Chondrocyte (in vitro differentiated cells): ENCODE measurements around the gene CCT6A. TPM values are rescaled to one million over a fixed set of nuclear protein-coding genes. Genes with fewer than 3 reads are reported as not detected.
"Not testable (repeated sequence)": the region's sequence is repeated elsewhere in the genome, so short reads cannot be mapped to it uniquely, and the experiment has no call there.

ENCODE experiments used
- DNase-seq: peaks from one replicate; pipeline ENCODE4 v3.0.0; 2021; ENCODE audit warnings: mixed read lengths, low spot score
- H3K27ac Mint-ChIP-seq: one replicate; pipeline ENCODE4 v1.8.0; 2021; ENCODE audit warnings: mild to moderate bottlenecking, moderate library complexity, mixed read lengths; ENCODE audit not compliant: unreplicated experiment
- H3K27me3 Mint-ChIP-seq: 2 replicates; pipeline ENCODE4 v1.8.0; 2021; ENCODE audit warnings: low read depth, mixed read lengths
- H3K36me3 Mint-ChIP-seq: 2 replicates; pipeline ENCODE4 v1.8.0; 2021; ENCODE audit warnings: low read depth, mixed read lengths
- H3K4me1 Mint-ChIP-seq: 2 replicates; pipeline ENCODE4 v1.8.0; 2021; ENCODE audit warnings: low read depth, mild to moderate bottlenecking, mixed read lengths
- H3K4me3 Mint-ChIP-seq: one replicate; pipeline ENCODE4 v1.8.0; 2021; ENCODE audit warnings: mild to moderate bottlenecking, moderate library complexity, mixed read lengths; ENCODE audit not compliant: unreplicated experiment
- H3K9me3 Mint-ChIP-seq: 2 replicates; pipeline ENCODE4 v1.8.0; 2021; ENCODE audit warnings: low read depth, mixed read lengths
- total RNA-seq: library from RNA; stranded (reverse); gene quantifications from 3 replicates; pipeline ENCODE4 v1.2.1, GENCODE V29; 2021
- TF ChIP-seq, protein P1 (sequence below): fragments of 200-600 bp; sonication (generic); IDR thresholded peaks from 2 replicates; pipeline ENCODE4 v1.5.0; 2021; ENCODE audit warnings: antibody characterized with exemption, mild to moderate bottlenecking, moderate library complexity

Gene CCT6A
- total RNA-seq, 1 donor from 2014 or later = 101 TPM

DNA sequence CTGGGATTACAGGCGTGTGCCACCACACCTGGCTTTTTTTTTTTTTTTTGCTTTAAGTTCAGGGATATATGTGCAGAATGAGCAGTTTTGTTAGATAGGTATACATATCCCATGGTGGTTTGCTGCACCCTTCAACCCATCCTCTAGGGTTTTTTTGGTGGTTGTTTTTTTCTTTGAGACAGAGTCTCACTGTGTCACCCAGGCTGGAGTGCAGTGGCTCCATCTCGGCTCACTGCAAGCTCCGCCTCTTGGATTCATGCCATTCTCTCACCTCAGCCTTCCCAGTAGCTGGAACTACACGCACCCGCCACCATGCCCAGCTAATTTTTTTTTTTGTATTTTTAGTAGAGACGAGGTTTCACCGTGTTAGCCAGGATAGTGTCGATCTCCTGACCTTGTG is 2.8 kb upstream of the CCT6A start:
- TF ChIP-seq, protein P1, sequence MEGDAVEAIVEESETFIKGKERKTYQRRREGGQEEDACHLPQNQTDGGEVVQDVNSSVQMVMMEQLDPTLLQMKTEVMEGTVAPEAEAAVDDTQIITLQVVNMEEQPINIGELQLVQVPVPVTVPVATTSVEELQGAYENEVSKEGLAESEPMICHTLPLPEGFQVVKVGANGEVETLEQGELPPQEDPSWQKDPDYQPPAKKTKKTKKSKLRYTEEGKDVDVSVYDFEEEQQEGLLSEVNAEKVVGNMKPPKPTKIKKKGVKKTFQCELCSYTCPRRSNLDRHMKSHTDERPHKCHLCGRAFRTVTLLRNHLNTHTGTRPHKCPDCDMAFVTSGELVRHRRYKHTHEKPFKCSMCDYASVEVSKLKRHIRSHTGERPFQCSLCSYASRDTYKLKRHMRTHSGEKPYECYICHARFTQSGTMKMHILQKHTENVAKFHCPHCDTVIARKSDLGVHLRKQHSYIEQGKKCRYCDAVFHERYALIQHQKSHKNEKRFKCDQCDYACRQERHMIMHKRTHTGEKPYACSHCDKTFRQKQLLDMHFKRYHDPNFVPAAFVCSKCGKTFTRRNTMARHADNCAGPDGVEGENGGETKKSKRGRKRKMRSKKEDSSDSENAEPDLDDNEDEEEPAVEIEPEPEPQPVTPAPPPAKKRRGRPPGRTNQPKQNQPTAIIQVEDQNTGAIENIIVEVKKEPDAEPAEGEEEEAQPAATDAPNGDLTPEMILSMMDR = peak; percentile 9
- not testable (repeated sequence) for H3K9me3 Mint-ChIP-seq, H3K4me3 Mint-ChIP-seq, H3K36me3 Mint-ChIP-seq, H3K27me3 Mint-ChIP-seq, DNase-seq
- peaks cover 51% of the 10 kb centered on the region for H3K4me1 Mint-ChIP-seq
- H3K27ac Mint-ChIP-seq = peak overlapping the region; percentile 75

DNA sequence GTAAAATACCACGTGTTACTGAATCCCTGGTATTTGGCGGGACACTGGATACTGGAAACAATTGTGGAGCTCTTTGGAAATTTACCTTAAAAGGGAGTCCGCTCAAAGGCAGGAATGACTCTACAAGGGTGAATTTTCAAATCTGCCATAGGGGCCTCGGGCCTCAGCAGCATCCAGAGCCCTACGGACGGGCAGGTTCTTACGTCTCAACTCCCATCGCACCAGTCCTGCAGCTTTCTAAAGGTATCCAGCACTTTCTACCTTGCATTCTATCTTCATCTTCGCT is 569 bp upstream of the CCT6A start:
- peaks cover 61% of the 10 kb centered on the region for H3K4me1 Mint-ChIP-seq
- peak overlapping the region; percentile 94 for H3K4me3 Mint-ChIP-seq
- no peaks in the 10 kb centered on the region for H3K9me3 Mint-ChIP-seq
- no peak for DNase-seq
- TF ChIP-seq, protein P1 = no peak
- H3K27me3 Mint-ChIP-seq = no peaks in the 10 kb centered on the region
- H3K27ac Mint-ChIP-seq = peak overlapping the region; percentile 96
- peaks cover 4% of the 10 kb centered on the region for H3K36me3 Mint-ChIP-seq

DNA sequence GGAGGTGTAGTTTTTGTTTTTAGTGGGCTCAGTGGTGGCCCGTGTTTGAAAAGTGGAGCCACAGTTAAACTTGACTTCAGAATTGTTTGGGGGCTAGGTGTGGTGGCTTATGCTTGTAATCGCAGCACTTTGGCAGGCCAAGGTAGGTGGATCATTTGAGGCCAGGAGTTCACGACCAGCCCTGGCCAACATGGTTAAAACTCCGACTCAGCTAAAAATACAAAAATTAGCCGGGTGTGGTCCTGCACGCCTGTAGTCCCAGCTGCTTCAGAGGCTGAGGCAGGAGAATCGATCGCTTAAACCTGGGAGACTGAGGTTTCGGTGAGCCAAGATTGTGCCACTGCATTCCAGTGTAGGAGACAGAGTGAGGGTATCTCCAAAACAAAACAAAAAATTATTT is 1.8 kb downstream of the CCT6A start:
- Mint-ChIP-seq H3K4me3 (peak overlapping the region; percentile 16), H3K36me3 (peaks cover 16% of the 10 kb centered on the region)
- TF ChIP-seq, protein P1 = no peak

DNA sequence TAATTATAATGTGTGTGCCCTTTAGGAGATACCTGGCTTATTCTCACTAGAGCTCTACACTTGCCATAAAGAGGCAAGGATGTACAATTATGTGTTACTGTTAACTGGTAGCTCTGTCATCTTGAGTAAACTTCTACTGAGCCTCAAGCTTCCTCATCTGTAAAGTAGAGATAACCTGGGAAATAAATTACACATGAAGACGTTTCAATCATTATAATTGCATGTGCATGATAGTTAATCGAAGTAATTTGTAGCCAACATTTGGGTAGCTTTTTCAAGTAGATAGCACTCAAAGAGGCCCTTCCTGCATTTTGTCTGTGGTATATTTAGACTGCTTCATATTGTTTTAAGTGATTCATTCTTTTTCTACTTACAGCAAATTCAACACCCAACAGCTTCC is 2.4 kb downstream of the CCT6A start:
- no peak for DNase-seq
- Mint-ChIP-seq H3K4me3 (no peak overlapping the region), H3K9me3 (no peaks in the 10 kb centered on the region), H3K36me3 (peaks cover 17% of the 10 kb centered on the region), H3K27ac (peak overlapping the region; percentile 45), H3K4me1 (peaks cover 42% of the 10 kb centered on the region), H3K27me3 (no peaks in the 10 kb centered on the region)
- TF ChIP-seq, protein P1 = no peak

More for the DNA sequence above, 1.8 kb downstream of the CCT6A start:
- Mint-ChIP-seq H3K9me3 (no peaks in the 10 kb centered on the region), H3K27ac (peak overlapping the region; percentile 63), H3K27me3 (no peaks in the 10 kb centered on the region), H3K4me1 (peaks cover 48% of the 10 kb centered on the region)
- DNase-seq = no peak

DNA sequence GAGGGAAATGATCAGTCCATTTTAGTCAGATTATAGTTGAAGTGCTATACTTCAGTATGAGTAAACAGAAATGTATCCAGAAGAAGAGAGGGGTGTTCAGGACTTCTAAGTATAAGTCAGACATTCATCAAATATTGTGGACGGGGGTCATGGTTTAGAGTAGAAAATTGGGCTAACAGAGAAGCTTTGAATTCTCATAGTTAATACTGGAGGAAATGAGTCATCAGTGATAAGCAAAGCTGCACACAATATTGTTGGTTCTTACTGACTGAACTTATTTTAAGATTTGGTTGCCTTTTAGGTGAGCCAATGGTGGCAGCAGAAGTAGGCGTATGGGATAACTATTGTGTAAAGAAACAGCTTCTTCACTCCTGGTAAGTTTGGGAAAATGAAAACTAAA is 10.8 kb downstream of the CCT6A start:
- Mint-ChIP-seq H3K36me3 (peaks cover 33% of the 10 kb centered on the region), H3K4me1 (peaks cover 27% of the 10 kb centered on the region), H3K27ac (peak overlapping the region; percentile 82), H3K9me3 (no peaks in the 10 kb centered on the region), H3K4me3 (no peak overlapping the region), H3K27me3 (no peaks in the 10 kb centered on the region)
- no peak for DNase-seq
- TF ChIP-seq, protein P1 = no peak
